K562 (cell line): ENCODE results near the gene ZNF385D. TPM values are rescaled to one million over a fixed set of nuclear protein-coding genes. Genes with fewer than 3 reads are reported as not detected.

Experiments used
- ATAC-seq: fragments of 200-7000 bp; cut with Tn5 transposase; 3 replicates; pipeline ENCODE4 v1.9.1; 2020; ENCODE audit warnings: moderate library complexity
- BruUV-seq: library from RNA; stranded (reverse); fragments of 400-500 nt; replicated peaks from 2 replicates; lab custom pipeline; 2021; lab: Mats Ljungman, UMichigan
- CTCF ChIA-PET: fragments of 300-600 bp; formaldehyde crosslinking; extraction: SDS; loops from one replicate; lab custom pipeline; 2021; ENCODE audit warnings: low intra/inter-chr PET ratio; lab: Yijun Ruan, JAX
- POLR2A ChIA-PET: fragments of 300-600, 350-650 bp; sonication (Branson Sonifier 250); formaldehyde crosslinking; extraction: SDS; loops from one replicate; lab custom pipeline; 2021; ENCODE audit warnings: antibody characterized with exemption, inconsistent platforms; lab: Yijun Ruan, JAX
- DNase-seq, 4 experiments: peaks; one replicate each; pipeline versions ENCODE4 v3.0.0 to v3.0.0-alpha.2; 2011 to 2018; ENCODE audit warnings: low spot score in 3 of 4, mixed read lengths in 3 of 4; ENCODE audit errors: extremely low read depth in 1 of 4
- FAIRE-seq: peaks from 2 replicates; lab custom pipeline; 2011; peaks lifted over from hg19 to GRCh38; lab: Jason Lieb, UNC
- H2AFZ ChIP-seq: 2 replicates; pipeline ENCODE4 v1.6.0; 2011; ENCODE audit warnings: low read depth, low read length, control low read depth, inconsistent platforms
- H3K27ac ChIP-seq: fragments of 200-600 bp; 3 replicates; pipeline ENCODE4 v1.8.0; 2011; ENCODE audit warnings: low read depth, mild to moderate bottlenecking, control low read depth, inconsistent platforms, low read length, moderate library complexity, mixed read lengths; ENCODE audit errors: extremely low read depth
- H3K27me3 ChIP-seq, 2 experiments: fragments of 300-600 bp in 1 of 2; 2 replicates in 1 of 2; 3 replicates in 1 of 2; pipeline versions ENCODE4 v1.6.0 to v1.8.0; 2011; ENCODE audit warnings: inconsistent platforms in 2 of 2, low read length in 2 of 2, mild to moderate bottlenecking in 1 of 2, mixed read lengths in 1 of 2, moderate library complexity in 1 of 2; ENCODE audit not compliant: control insufficient read depth in 2 of 2, insufficient read depth in 2 of 2
- H3K36me3 ChIP-seq: fragments of 300-600 bp; 3 replicates; pipeline ENCODE4 v1.8.0; 2011; ENCODE audit warnings: mild to moderate bottlenecking, low read length, inconsistent platforms; ENCODE audit not compliant: control insufficient read depth, insufficient read depth
- H3K4me1 ChIP-seq, 2 experiments: fragments of 200-600 bp in 1 of 2; replicated peaks in 1 of 2; 2 replicates in 1 of 2; 3 replicates in 1 of 2; pipeline versions ENCODE4 v1.5.1 to v1.8.0; 2011; ENCODE audit warnings: inconsistent platforms in 2 of 2, low read length in 2 of 2, mild to moderate bottlenecking in 1 of 2, mixed read lengths in 1 of 2, moderate library complexity in 1 of 2; ENCODE audit not compliant: control insufficient read depth in 2 of 2, insufficient read depth in 2 of 2
- H3K4me2 ChIP-seq: 2 replicates; pipeline ENCODE4 v1.6.1; 2011; ENCODE audit warnings: low read length, control low read depth, inconsistent platforms, mixed read lengths; ENCODE audit not compliant: insufficient read depth
- H3K4me3 ChIP-seq: fragments of 200-600 bp; sonication (generic), shearing (Covaris generic); 2 replicates; pipeline ENCODE4 v1.5.1; 2016; ENCODE audit warnings: control low read depth, inconsistent platforms
- H3K79me2 ChIP-seq: fragments of 200-600 bp; 3 replicates; pipeline ENCODE4 v1.8.0; 2011; ENCODE audit warnings: low read length, inconsistent platforms; ENCODE audit not compliant: control insufficient read depth, insufficient read depth
- H3K9ac ChIP-seq, 2 experiments: 2 replicates each; pipeline versions ENCODE4 v1.6.0 to v1.6.1; 2011; ENCODE audit warnings: low read depth in 2 of 2, low read length in 2 of 2, control low read depth in 1 of 2, inconsistent platforms in 1 of 2, mild to moderate bottlenecking in 1 of 2, mixed read lengths in 1 of 2; ENCODE audit not compliant: insufficient read depth in 1 of 2
- H3K9me1 ChIP-seq: one replicate; pipeline ENCODE4 v1.6.0; 2011; ENCODE audit warnings: inconsistent platforms, mild to moderate bottlenecking, low read length, moderate library complexity; ENCODE audit not compliant: control insufficient read depth, insufficient read depth
- H3K9me3 ChIP-seq: replicated peaks from 2 replicates; pipeline ENCODE4 v1.5.1; 2011; ENCODE audit warnings: low read depth, low read length, inconsistent platforms; ENCODE audit not compliant: control insufficient read depth, insufficient read depth
- H4K20me1 ChIP-seq: replicated peaks from 2 replicates; pipeline ENCODE4 v1.6.1; 2011; ENCODE audit warnings: low read length, inconsistent platforms, mixed read lengths; ENCODE audit not compliant: control insufficient read depth, insufficient read depth
- ARID1B ChIP-seq: fragments of 450-650 bp; IDR thresholded peaks from 2 replicates; pipeline ENCODE4 v1.6.1; 2016; ENCODE audit warnings: antibody characterized with exemption, mild to moderate bottlenecking, inconsistent platforms
- CBFA2T2 ChIP-seq: fragments of 450-650 bp; conservative IDR thresholded peaks from 2 replicates; pipeline ENCODE4 v1.6.1; 2017; ENCODE audit warnings: mild to moderate bottlenecking
- CHD2 ChIP-seq: IDR thresholded peaks from 2 replicates; pipeline ENCODE4 v1.6.1; 2011; ENCODE audit warnings: low read depth, low read length
- DDX20 ChIP-seq: fragments of 450-650 bp; IDR thresholded peaks from 2 replicates; pipeline ENCODE4 v1.6.1; 2016; ENCODE audit warnings: missing genetic modification characterization, low read depth, mild to moderate bottlenecking, missing compliant biosample characterization, moderate library complexity
- E2F1 ChIP-seq: sonication (generic); formaldehyde crosslinking; IDR thresholded peaks from 2 replicates; pipeline ENCODE4 v1.8.1; 2023; ENCODE audit warnings: mild to moderate bottlenecking, missing genetic modification reagents, moderate library complexity
- PKNOX1 ChIP-seq: fragments of 450-650 bp; IDR thresholded peaks from 2 replicates; pipeline ENCODE4 v1.6.1; 2016
- PML ChIP-seq: IDR thresholded peaks from 2 replicates; pipeline ENCODE4 v1.6.1; 2012; ENCODE audit warnings: low read length, inconsistent platforms
- SMARCE1 ChIP-seq: fragments of 450-650 bp; IDR thresholded peaks from 2 replicates; pipeline ENCODE4 v1.7.1; 2016; ENCODE audit warnings: mild to moderate bottlenecking
- SRSF9 ChIP-seq: fragments of 200-400 bp; formaldehyde crosslinking; IDR thresholded peaks from 2 replicates; pipeline ENCODE4 v1.6.1; 2017; ENCODE audit warnings: low read depth, low read length, borderline replicate concordance
- ZBTB43 ChIP-seq: sonication (generic); formaldehyde crosslinking; IDR thresholded peaks from 2 replicates; pipeline ENCODE4 v1.8.0; 2023; ENCODE audit warnings: mild to moderate bottlenecking, missing genetic modification reagents
- ZNF140 ChIP-seq: fragments of 250-450 bp; sonication (Bioruptor Pico); IDR thresholded peaks from 2 replicates; pipeline ENCODE4 v1.8.0; 2021; ENCODE audit warnings: moderate library complexity, mild to moderate bottlenecking, inconsistent platforms
- ZNF143 ChIP-seq: sonication (generic); formaldehyde crosslinking; IDR thresholded peaks from 2 replicates; pipeline ENCODE4 v1.9.0; 2022; ENCODE audit warnings: mild to moderate bottlenecking, missing genetic modification reagents
- ZNF282 ChIP-seq: sonication (generic); formaldehyde crosslinking; IDR thresholded peaks from 2 replicates; pipeline ENCODE4 v1.8.1; 2023; ENCODE audit warnings: missing genetic modification reagents
- ZNF668 ChIP-seq: fragments of 250-450 bp; sonication (Bioruptor Pico); IDR thresholded peaks from 2 replicates; pipeline ENCODE4 v1.8.0; 2022; ENCODE audit warnings: mild to moderate bottlenecking, inconsistent platforms
- WGBS: fragments of 100-300 bp; shearing (Covaris generic); methylation state at CpG from one replicate; pipeline ENCODE4 v1.1.6; 2016; ENCODE audit warnings: low coverage, mixed read lengths; ENCODE audit not compliant: insufficient coverage; ENCODE audit errors: missing lambda C conversion rate; 5-methylcytosine and 5-hydroxymethylcytosine counted together
- in situ Hi-C: fragments of 300-500 bp; cut with MboI; formaldehyde crosslinking; loops from 4 replicates; pipeline ENCODE4 v1.15.0; 2018; ENCODE audit warnings: inconsistent platforms, mixed read lengths
- intact Hi-C: fragments of 100-400 bp; cut with micrococcal nuclease; formaldehyde crosslinking; loops from 2 replicates; pipeline ENCODE4 v1.14.2; 2022
- polyA plus RNA-seq, 8 experiments: library from polyadenylated mRNA; depleted of rRNA in 4 of 8; stranded (reverse) in 5 of 8; unstranded in 3 of 8; fragments of >200 nt; fragmentation: Nextera tagmentation in 2 of 8; fragmentation: Illumina TruSeq in 1 of 8; extraction: Ambion mirVana in 2 of 8; extraction: Trizol in 1 of 8; gene quantifications; 2 replicates each; pipeline versions ENCODE4 v1.2.1 to v1.2.3, GENCODE V29; 2011 to 2014; ENCODE audit warnings: inconsistent platforms in 1 of 8, missing spikeins in 1 of 8
- total RNA-seq, 7 experiments: library from RNA; depleted of rRNA in 6 of 7; stranded (reverse); fragments of >200 nt in 6 of 7; fragmentation: Illumina TruSeq in 2 of 7; extraction: Trizol in 2 of 7; gene quantifications; 2 replicates each; pipeline versions ENCODE4 v1.2.1 to v1.2.3, GENCODE V29; 2011 to 2021; ENCODE audit warnings: low replicate concordance in 1 of 7

Gene ZNF385D
- total and polyA plus RNA-seq, 9 of the 15 experiments (the other 6 are each of a cell fraction or from before 2014, with no cell fraction given), result 0.14 to 1.7 (median 0.51) TPM

- Histone ChIP-seq H3K36me3 (no peaks in the 10 kb centered on the region), H3K4me1 (no peaks in the 10 kb centered on the region), H3K27ac (no peak overlapping the region), H3K9me3 (no peaks in the 10 kb centered on the region; the same call in 1 of the 2 replicates), H2AFZ (no peak overlapping the region), H3K9me1 (no peaks in the 10 kb centered on the region), H3K79me2 (no peaks in the 10 kb centered on the region), H4K20me1 (no peaks in the 10 kb centered on the region), H3K4me2 (no peak overlapping the region), H3K9ac (no peak overlapping the region), H3K4me3 (no peak overlapping the region), H3K27me3 (no peaks in the 10 kb centered on the region)
- FAIRE-seq (no peak), DNase-seq (no peak), ATAC-seq (no peak)
- POLR2A ChIA-PET, result no interaction called here
- under 1% methylated on average over 5 of the region's 5 CpGs for WGBS
- TF ChIP-seq ZNF140 (CRISPR knock-in tag), result no peak
- TF ChIP-seq ZNF282 (CRISPR knock-in tag), result no peak
- TF ChIP-seq ZBTB43 (CRISPR knock-in tag), result no peak
- TF ChIP-seq ZNF143 (CRISPR knock-in tag), result no peak
- TF ChIP-seq PKNOX1, result no peak
- TF ChIP-seq ARID1B, result no peak
- no peak for TF ChIP-seq DDX20 (tag)
- no peak for TF ChIP-seq CBFA2T2
- TF ChIP-seq PML, result no peak
- no peak for TF ChIP-seq SRSF9
- no peak for TF ChIP-seq SMARCE1
- no peak for TF ChIP-seq E2F1 (CRISPR knock-in tag)
- TF ChIP-seq ZNF668 (CRISPR knock-in tag), result no peak
- no peak for TF ChIP-seq CHD2
- no TSS peak for BruUV-seq
- CTCF ChIA-PET, result no interaction called here
- intact Hi-C loops (no loop called here), in situ Hi-C loops (no loop called here)
These were observed 2.9 kb downstream of the ZNF385D start for GRCh38 chr3:21747966-21748555.
